Measurements from ENCODE around the gene COL23A1. TPM values are rescaled to one million over a fixed set of nuclear protein-coding genes. Genes with fewer than 3 reads are reported as not detected.

Gene COL23A1
- total RNA-seq, 1 donor from 2014 or later, result 4.3 TPM

- Histone ChIP-seq H3K27me3 (no peaks in the 10 kb centered on the region), H3K9me3 (no peaks in the 10 kb centered on the region), H3K36me3 (peaks cover 11 to 34% of the 10 kb centered on the region in 2 donors), H3K4me3 (no peak overlapping the region), H3K27ac (no peak overlapping the region), H3K4me1 (no peaks in the 10 kb centered on the region)
- no peak for DNase-seq (ENCODE audit: low spot score in 2 of 2)
- TF ChIP-seq, protein P1, sequence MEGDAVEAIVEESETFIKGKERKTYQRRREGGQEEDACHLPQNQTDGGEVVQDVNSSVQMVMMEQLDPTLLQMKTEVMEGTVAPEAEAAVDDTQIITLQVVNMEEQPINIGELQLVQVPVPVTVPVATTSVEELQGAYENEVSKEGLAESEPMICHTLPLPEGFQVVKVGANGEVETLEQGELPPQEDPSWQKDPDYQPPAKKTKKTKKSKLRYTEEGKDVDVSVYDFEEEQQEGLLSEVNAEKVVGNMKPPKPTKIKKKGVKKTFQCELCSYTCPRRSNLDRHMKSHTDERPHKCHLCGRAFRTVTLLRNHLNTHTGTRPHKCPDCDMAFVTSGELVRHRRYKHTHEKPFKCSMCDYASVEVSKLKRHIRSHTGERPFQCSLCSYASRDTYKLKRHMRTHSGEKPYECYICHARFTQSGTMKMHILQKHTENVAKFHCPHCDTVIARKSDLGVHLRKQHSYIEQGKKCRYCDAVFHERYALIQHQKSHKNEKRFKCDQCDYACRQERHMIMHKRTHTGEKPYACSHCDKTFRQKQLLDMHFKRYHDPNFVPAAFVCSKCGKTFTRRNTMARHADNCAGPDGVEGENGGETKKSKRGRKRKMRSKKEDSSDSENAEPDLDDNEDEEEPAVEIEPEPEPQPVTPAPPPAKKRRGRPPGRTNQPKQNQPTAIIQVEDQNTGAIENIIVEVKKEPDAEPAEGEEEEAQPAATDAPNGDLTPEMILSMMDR (IDR thresholded peaks at IDR 0.05), result no peak
- intact Hi-C loops (cut with DNase I), result no loop called here
Observed at GRCh38 chr5:178221282-178221681, 368.9 kb downstream of the COL23A1 start.

DNA sequence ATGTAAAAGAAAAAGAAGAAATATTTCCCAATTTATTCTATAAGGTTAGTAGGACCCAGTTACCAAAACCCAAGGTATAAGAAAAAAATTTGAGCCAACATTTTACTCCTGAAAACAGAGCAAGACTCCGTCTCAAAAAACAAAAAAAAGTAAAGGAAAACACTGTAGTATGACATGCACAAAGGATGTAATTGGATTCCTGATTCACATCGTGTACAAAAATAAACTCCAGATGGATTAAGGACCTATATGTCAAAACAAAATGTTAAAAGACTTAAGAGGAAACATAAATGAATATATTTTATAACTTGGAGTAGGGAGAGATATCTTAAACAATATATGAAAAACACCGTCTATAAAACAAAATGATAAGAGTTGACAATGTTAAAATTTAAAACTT, 371.4 kb downstream of the COL23A1 start:
- TF ChIP-seq, protein P1 (IDR thresholded peaks at IDR 0.05), result no peak
- no peak overlapping the region for H3K4me3 ChIP-seq
- H3K4me1 ChIP-seq, result no peaks in the 10 kb centered on the region
- no peak overlapping the region for H3K27ac ChIP-seq
- no peaks in the 10 kb centered on the region for H3K9me3 ChIP-seq
- H3K27me3 ChIP-seq, result no peaks in the 10 kb centered on the region
- DNase-seq (ENCODE audit: low spot score in 2 of 2), result no peak
- H3K36me3 ChIP-seq, result peaks cover 32 to 51% of the 10 kb centered on the region in 2 donors
- intact Hi-C loops (cut with DNase I), result no loop called here

DNA sequence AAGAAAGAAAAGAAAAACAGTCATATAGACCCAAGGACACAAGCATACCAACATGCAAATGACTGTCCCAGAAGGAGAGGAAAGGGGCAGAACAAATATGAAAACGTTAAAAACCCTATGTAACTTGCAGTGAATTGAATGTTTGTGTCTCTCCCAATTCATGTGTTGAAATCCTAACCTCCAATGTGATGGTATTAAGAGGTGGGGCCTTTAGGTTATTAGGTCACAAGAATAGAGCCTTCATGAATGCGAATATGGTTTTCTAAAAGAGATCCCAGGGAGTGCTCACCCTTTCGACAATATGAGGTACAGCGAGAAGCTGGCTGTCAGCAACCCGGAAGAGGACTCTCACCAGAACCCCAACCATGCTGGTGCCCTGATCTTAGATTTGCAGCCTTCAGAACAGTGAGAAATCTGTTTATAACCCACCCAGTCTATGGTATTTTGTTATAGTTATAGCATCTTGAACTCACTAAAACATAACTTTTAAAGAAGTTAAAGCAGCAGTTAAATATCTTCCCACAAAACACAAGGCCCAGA, 371.9 kb downstream of the COL23A1 start:
- Histone ChIP-seq H3K9me3 (no peaks in the 10 kb centered on the region), H3K27me3 (no peaks in the 10 kb centered on the region), H3K4me1 (no peaks in the 10 kb centered on the region), H3K4me3 (no peak overlapping the region), H3K36me3 (peaks cover 35 to 54% of the 10 kb centered on the region in 2 donors), H3K27ac (no peak overlapping the region)
- intact Hi-C loops (cut with DNase I), result no loop called here
- TF ChIP-seq, protein P1 (IDR thresholded peaks at IDR 0.05), result no peak
- DNase-seq (ENCODE audit: low spot score in 2 of 2), result no peak

DNA sequence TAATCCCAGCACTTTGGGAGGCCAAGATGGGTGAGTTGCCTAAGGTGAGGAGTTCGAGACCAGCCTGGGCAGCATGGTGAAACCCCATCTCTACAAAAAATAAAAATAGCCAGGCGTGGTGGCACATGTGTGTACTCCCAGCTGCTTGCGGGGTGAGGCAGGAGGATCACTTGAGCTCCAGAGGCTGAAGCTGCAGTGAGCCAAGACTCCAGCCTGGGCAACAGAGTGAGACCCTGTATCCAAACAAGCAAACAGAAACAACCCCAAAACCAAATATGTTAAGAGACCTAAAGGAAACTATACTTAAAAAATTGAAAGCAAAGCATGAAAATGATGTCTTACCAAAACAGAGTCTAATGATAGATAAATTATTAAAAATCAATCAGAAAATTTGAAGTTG, 373.4 kb downstream of the COL23A1 start:
- H3K27me3 ChIP-seq, result no peaks in the 10 kb centered on the region
- no peak overlapping the region for H3K4me3 ChIP-seq
- no peaks in the 10 kb centered on the region for H3K9me3 ChIP-seq
- TF ChIP-seq, protein P1 (IDR thresholded peaks at IDR 0.05), result no peak
- intact Hi-C loops (cut with DNase I), result no loop called here
- peaks cover 50 to 62% of the 10 kb centered on the region in 2 donors for H3K36me3 ChIP-seq
- no peak for DNase-seq (ENCODE audit: low spot score in 2 of 2)
- no peaks in the 10 kb centered on the region for H3K4me1 ChIP-seq
- no peak overlapping the region for H3K27ac ChIP-seq

- Histone ChIP-seq H3K27ac (no peak overlapping the region), H3K4me3 (no peak overlapping the region), H3K4me1 (no peaks in the 10 kb centered on the region), H3K9me3 (no peaks in the 10 kb centered on the region), H3K27me3 (no peaks in the 10 kb centered on the region), H3K36me3 (peaks cover 57 to 69% of the 10 kb centered on the region in 2 donors)
- no peak for DNase-seq (ENCODE audit: low spot score in 2 of 2)
- intact Hi-C loops (cut with DNase I), result no loop called here
- TF ChIP-seq, protein P1 (IDR thresholded peaks at IDR 0.05), result no peak
Observed at GRCh38 chr5:178216088-178216534, 374.1 kb downstream of the COL23A1 start.

Measured in ascending aorta (tissue), 2 donors.